Measurements from ENCODE around the gene RETREG2. TPM values are rescaled to one million over a fixed set of nuclear protein-coding genes. Genes with fewer than 3 reads are reported as not detected.

Gene RETREG2
- total RNA-seq, 1 experiment from 2014 or later = 46.7 TPM

DNA sequence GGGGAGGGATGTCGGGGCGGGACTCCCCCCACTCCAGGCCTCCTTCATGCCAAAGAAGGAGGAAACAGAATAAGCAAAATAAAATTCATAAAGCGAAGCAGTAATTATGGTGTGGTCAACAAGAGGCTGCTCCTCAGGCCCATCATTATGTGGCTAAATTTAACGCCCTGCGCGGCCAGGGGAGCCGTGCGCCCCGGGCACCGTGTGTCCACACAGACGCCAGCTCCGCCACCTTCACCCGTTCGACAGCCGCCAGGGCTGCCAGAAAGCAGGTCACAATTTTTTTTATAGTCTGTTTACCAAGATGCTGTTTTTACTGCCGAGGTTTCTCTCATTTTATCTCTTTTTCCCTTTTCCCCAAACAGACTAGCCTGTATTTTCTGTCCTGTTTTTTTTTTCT, 48.5 kb upstream of the RETREG2 start:
- no peaks in the 10 kb centered on the region for H3K79me1 ChIP-seq (ENCODE audit: insufficient read depth, low read depth, low read length, poor library complexity, severe bottlenecking)
- H2BK20ac ChIP-seq (ENCODE audit: low read depth, low read length, poor library complexity, severe bottlenecking) = no peak overlapping the region
- no peaks in the 10 kb centered on the region for H3K27me3 ChIP-seq (ENCODE audit: insufficient read depth, low read length)
- Mint-ChIP-seq H3K9me3 (no peaks in the 10 kb centered on the region), H3K27me3 (ENCODE audit: low read depth) (no peaks in the 10 kb centered on the region), H3K27ac (no peak overlapping the region), H3K4me1 (peaks cover 0 to 4% of the 10 kb centered on the region in 2 experiments; a peak in 2 of 4 replicates), H3K36me3 (ENCODE audit: insufficient read depth in 1 of 3, low read depth in 3 of 3) (no peaks in the 10 kb centered on the region), H3K4me3 (no peak overlapping the region)
- no peaks in the 10 kb centered on the region for H4K20me1 ChIP-seq (ENCODE audit: control insufficient read depth, insufficient read depth, insufficient read length)
- DNase-seq = no peak
- TF ChIP-seq, protein P1, sequence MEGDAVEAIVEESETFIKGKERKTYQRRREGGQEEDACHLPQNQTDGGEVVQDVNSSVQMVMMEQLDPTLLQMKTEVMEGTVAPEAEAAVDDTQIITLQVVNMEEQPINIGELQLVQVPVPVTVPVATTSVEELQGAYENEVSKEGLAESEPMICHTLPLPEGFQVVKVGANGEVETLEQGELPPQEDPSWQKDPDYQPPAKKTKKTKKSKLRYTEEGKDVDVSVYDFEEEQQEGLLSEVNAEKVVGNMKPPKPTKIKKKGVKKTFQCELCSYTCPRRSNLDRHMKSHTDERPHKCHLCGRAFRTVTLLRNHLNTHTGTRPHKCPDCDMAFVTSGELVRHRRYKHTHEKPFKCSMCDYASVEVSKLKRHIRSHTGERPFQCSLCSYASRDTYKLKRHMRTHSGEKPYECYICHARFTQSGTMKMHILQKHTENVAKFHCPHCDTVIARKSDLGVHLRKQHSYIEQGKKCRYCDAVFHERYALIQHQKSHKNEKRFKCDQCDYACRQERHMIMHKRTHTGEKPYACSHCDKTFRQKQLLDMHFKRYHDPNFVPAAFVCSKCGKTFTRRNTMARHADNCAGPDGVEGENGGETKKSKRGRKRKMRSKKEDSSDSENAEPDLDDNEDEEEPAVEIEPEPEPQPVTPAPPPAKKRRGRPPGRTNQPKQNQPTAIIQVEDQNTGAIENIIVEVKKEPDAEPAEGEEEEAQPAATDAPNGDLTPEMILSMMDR (conservative IDR thresholded peaks at IDR 0.05) = no peak
- no peak overlapping the region for H2AK5ac ChIP-seq (ENCODE audit: insufficient read length, low read length)
- no CpG with 5 or more reads among the region's 16 CpGs for WGBS (ENCODE audit: extremely low coverage, insufficient read length, low lambda C conversion rate)
- H4K91ac ChIP-seq (ENCODE audit: insufficient read length, low read depth, low read length) = no peak overlapping the region
- no peak overlapping the region for H2AFZ ChIP-seq (ENCODE audit: low read length)
- no peak overlapping the region for H4K8ac ChIP-seq (replicated peaks; ENCODE audit: insufficient read length, low read depth, low read length)
- H3K27ac ChIP-seq (ENCODE audit: insufficient read length, low read depth, low read length) = no peak overlapping the region
- H2BK120ac ChIP-seq (ENCODE audit: low read depth, low read length, poor library complexity, severe bottlenecking) = no peak overlapping the region
- H2BK12ac ChIP-seq (ENCODE audit: insufficient read length, low read depth, low read length) = no peak overlapping the region
- H3K4me2 ChIP-seq (ENCODE audit: insufficient read depth, insufficient read length, low read length) = no peak overlapping the region
- H3K4ac ChIP-seq (ENCODE audit: low read depth, low read length) = no peak overlapping the region
- no peak overlapping the region for H4K5ac ChIP-seq (ENCODE audit: insufficient read length, low read depth, low read length)
- H3K23me2 ChIP-seq (ENCODE audit: insufficient read length, low read depth, low read length, poor library complexity, severe bottlenecking) = no peaks in the 10 kb centered on the region
- H2BK15ac ChIP-seq (ENCODE audit: low read depth, low read length) = no peak overlapping the region; the same call in 1 of the 2 replicates
- no peak overlapping the region for H3K56ac ChIP-seq (ENCODE audit: insufficient read length, low read depth, low read length)
- no peaks in the 10 kb centered on the region for H3K9me3 ChIP-seq (ENCODE audit: control insufficient read depth, low read depth, low read length)
- no peaks in the 10 kb centered on the region for H3K79me2 ChIP-seq (ENCODE audit: insufficient read depth, low read length)
- no peak overlapping the region for H3K18ac ChIP-seq (ENCODE audit: insufficient read length, low read depth, low read length)
- H3K4me1 ChIP-seq (ENCODE audit: insufficient read depth, low read length) = peaks cover 2% of the 10 kb centered on the region; the same call in 1 of the 2 replicates
- H3T11ph ChIP-seq (ENCODE audit: low read length) = no peak overlapping the region
- H3K23ac ChIP-seq (ENCODE audit: insufficient read length, low read depth, low read length) = no peak overlapping the region
- H3K14ac ChIP-seq (ENCODE audit: insufficient read depth, low read length) = no peak overlapping the region
- no peak overlapping the region for H2BK5ac ChIP-seq (ENCODE audit: insufficient read length, low read length)
- no peak overlapping the region for H3K9ac ChIP-seq (ENCODE audit: extremely low read depth, insufficient read length, low read length)
